Naive thymus-derived CD4-positive, alpha-beta T cell (primary cell): Measurements from ENCODE around the gene DMRTB1. TPM values are rescaled to one million over a fixed set of nuclear protein-coding genes. Genes with fewer than 3 reads are reported as not detected.
A peak's percentile ranks its signal among the peaks of the same experiment; 100 is the strongest.

Experiments
- ATAC-seq: fragments of 150-1000 bp; cut with Tn5 transposase; 2 replicates; pipeline ENCODE4 v1.10.0; 2021; ENCODE audit warnings: mild to moderate bottlenecking, moderate library complexity
- CTCF ChIA-PET: fragments of 350-600 bp; sonication (Branson Sonifier 250); formaldehyde crosslinking; loops from one replicate; lab custom pipeline; 2021; ENCODE audit warnings: antibody characterized with exemption; lab: Charles Lee
- POLR2A ChIA-PET: fragments of 350-600 bp; sonication (Branson Sonifier 250); formaldehyde crosslinking; loops from one replicate; lab custom pipeline; 2021; ENCODE audit warnings: antibody characterized with exemption, inconsistent platforms; lab: Charles Lee
- DNase-seq, 9 donors: peaks; one replicate each; pipeline versions ENCODE4 v3.0.0 to v3.0.0-alpha.2; 2020 to 2022; ENCODE audit warnings: mixed read lengths in 1 of 9
- H3K27ac ChIP-seq: one replicate; pipeline ENCODE4 v1.7.0; 2013; ENCODE audit warnings: mild to moderate bottlenecking, low read depth, low read length, moderate library complexity
- H3K27me3 ChIP-seq, 2 donors: one replicate each; pipeline ENCODE4 v1.7.0; 2013; ENCODE audit warnings: low read length in 2 of 2, mild to moderate bottlenecking in 2 of 2, moderate library complexity in 2 of 2; ENCODE audit not compliant: control insufficient read depth in 2 of 2, insufficient read depth in 2 of 2
- H3K36me3 ChIP-seq, 3 experiments: 1 replicate in 2 of 3; 2 replicates in 1 of 3; pipeline ENCODE4 v1.7.0; 2013; ENCODE audit warnings: low read length in 3 of 3, mild to moderate bottlenecking in 3 of 3, moderate library complexity in 1 of 3; ENCODE audit not compliant: insufficient read depth in 3 of 3, control insufficient read depth in 2 of 3
- H3K4me1 ChIP-seq, 2 donors: one replicate each; pipeline ENCODE4 v1.7.0; 2013; ENCODE audit warnings: low read length in 2 of 2, mild to moderate bottlenecking in 2 of 2, moderate library complexity in 1 of 2; ENCODE audit not compliant: control insufficient read depth in 2 of 2, insufficient read depth in 2 of 2
- H3K4me3 ChIP-seq: 2 replicates; pipeline ENCODE4 v1.7.0; 2013; ENCODE audit warnings: mild to moderate bottlenecking, low read length
- H3K9me3 ChIP-seq, 3 experiments: 1 replicate in 2 of 3; 2 replicates in 1 of 3; pipeline ENCODE4 v1.7.0; 2013; ENCODE audit warnings: low read length in 3 of 3; ENCODE audit not compliant: control insufficient read depth in 2 of 3
- H3K27ac Mint-ChIP-seq, 9 donors: one replicate each; pipeline ENCODE4 v1.8.0; 2020 to 2022; ENCODE audit warnings: mixed read lengths in 9 of 9, mild to moderate bottlenecking in 8 of 9, moderate library complexity in 5 of 9, inconsistent platforms in 2 of 9
- H3K27me3 Mint-ChIP-seq, 5 donors: one replicate each; pipeline ENCODE4 v1.8.0; 2021 to 2022; ENCODE audit warnings: mixed read lengths in 5 of 5, mild to moderate bottlenecking in 1 of 5
- H3K36me3 Mint-ChIP-seq, 5 donors: one replicate each; pipeline ENCODE4 v1.8.0; 2020 to 2022; ENCODE audit warnings: mixed read lengths in 5 of 5, mild to moderate bottlenecking in 3 of 5, inconsistent platforms in 1 of 5
- H3K4me1 Mint-ChIP-seq, 7 donors: one replicate each; pipeline ENCODE4 v1.8.0; 2020 to 2022; ENCODE audit warnings: mixed read lengths in 7 of 7, mild to moderate bottlenecking in 3 of 7, inconsistent platforms in 1 of 7
- H3K4me3 Mint-ChIP-seq, 10 donors: one replicate each; pipeline ENCODE4 v1.8.0; 2020 to 2022; ENCODE audit warnings: mild to moderate bottlenecking in 10 of 10, mixed read lengths in 10 of 10, moderate library complexity in 6 of 10, inconsistent platforms in 2 of 10
- H3K9me3 Mint-ChIP-seq, 11 donors: one replicate each; pipeline ENCODE4 v1.8.0; 2020 to 2022; ENCODE audit warnings: mixed read lengths in 11 of 11, mild to moderate bottlenecking in 4 of 11, inconsistent platforms in 1 of 11, moderate library complexity in 1 of 11
- intact Hi-C, 2 donors: fragments of 100-400 bp; cut with micrococcal nuclease; formaldehyde crosslinking; loops; one replicate each; pipeline ENCODE4 v1.15.1; 2023
- polyA plus RNA-seq, 2 donors: library from polyadenylated mRNA; unstranded; fragments of 300-500 nt; fragmentation: Illumina TruSeq; gene quantifications; one replicate each; pipeline ENCODE4 v1.2.3, GENCODE V29; 2021
- total RNA-seq, 6 experiments: library from RNA in 5 of 6; stranded (reverse) in 5 of 6; gene quantifications; 1 replicate in 5 of 6; 2 replicates in 1 of 6; pipeline ENCODE4 v1.2.3 and lab custom pipeline; 2021 to 2026

The DMRTB1 gene
- total and polyA plus RNA-seq, 7 experiments from 2014 or later: not detected

- CTCF ChIA-PET: no interaction called here
- intact Hi-C loops: no loop called here
- Mint-ChIP-seq H3K9me3 (no peaks in the 10 kb centered on the region), H3K27me3 (peaks cover 0 to 2% (median 0%) of the 10 kb centered on the region in 5 donors), H3K4me3 (no peak overlapping the region), H3K27ac (no peak overlapping the region), H3K4me1 (peaks cover 0 to 2% (median 0%) of the 10 kb centered on the region in 7 donors), H3K36me3 (no peaks in the 10 kb centered on the region)
- Histone ChIP-seq H3K36me3 (no peaks in the 10 kb centered on the region), H3K4me1 (no peaks in the 10 kb centered on the region), H3K4me3 (no peak overlapping the region), H3K27me3 (no peaks in the 10 kb centered on the region), H3K27ac (no peak overlapping the region), H3K9me3 (no peaks in the 10 kb centered on the region)
- no peak for ATAC-seq
- DNase-seq: no peak
- POLR2A ChIA-PET: no interaction called here
Measured at GRCh38 chr1:53470155-53470554, 11.0 kb downstream of the DMRTB1 start.

GRCh38 chr1:53470584-53470983 is 11.4 kb downstream of the DMRTB1 start:
- Histone ChIP-seq H3K27ac (no peak overlapping the region), H3K9me3 (no peaks in the 10 kb centered on the region), H3K27me3 (no peaks in the 10 kb centered on the region), H3K4me3 (no peak overlapping the region), H3K36me3 (no peaks in the 10 kb centered on the region), H3K4me1 (no peaks in the 10 kb centered on the region)
- peaks cover 0 to 2% (median 0%) of the 10 kb centered on the region in 7 donors for H3K4me1 Mint-ChIP-seq
- intact Hi-C loops: no loop called here
- no peaks in the 10 kb centered on the region for H3K9me3 Mint-ChIP-seq
- POLR2A ChIA-PET: no interaction called here
- DNase-seq (no peak), ATAC-seq (no peak)
- peaks cover 0 to 2% (median 0%) of the 10 kb centered on the region in 5 donors for H3K27me3 Mint-ChIP-seq
- H3K36me3 Mint-ChIP-seq: no peaks in the 10 kb centered on the region
- H3K27ac Mint-ChIP-seq: peak overlapping the region in 1 of 9 donors; percentile 10
- no peak overlapping the region for H3K4me3 Mint-ChIP-seq
- CTCF ChIA-PET: no interaction called here

- no peak overlapping the region for H3K4me3 Mint-ChIP-seq
- H3K27me3 Mint-ChIP-seq: peaks cover 0 to 2% (median 0%) of the 10 kb centered on the region in 5 donors
- H3K36me3 Mint-ChIP-seq: no peaks in the 10 kb centered on the region
- no peak for ATAC-seq
- Histone ChIP-seq H3K4me1 (no peaks in the 10 kb centered on the region), H3K36me3 (no peaks in the 10 kb centered on the region), H3K4me3 (no peak overlapping the region), H3K27me3 (no peaks in the 10 kb centered on the region), H3K27ac (no peak overlapping the region), H3K9me3 (no peaks in the 10 kb centered on the region)
- no peak for DNase-seq
- intact Hi-C loops: no loop called here
- H3K4me1 Mint-ChIP-seq: no peaks in the 10 kb centered on the region
- CTCF ChIA-PET: no interaction called here
- POLR2A ChIA-PET: no interaction called here
- peak overlapping the region in 1 of 9 donors; percentile 10 for H3K27ac Mint-ChIP-seq
- H3K9me3 Mint-ChIP-seq: no peaks in the 10 kb centered on the region
Measured at GRCh38 chr1:53471000-53471399, 11.8 kb downstream of the DMRTB1 start.

- Histone ChIP-seq H3K9me3 (no peaks in the 10 kb centered on the region), H3K4me1 (no peaks in the 10 kb centered on the region), H3K27me3 (no peaks in the 10 kb centered on the region), H3K36me3 (no peaks in the 10 kb centered on the region), H3K4me3 (no peak overlapping the region), H3K27ac (no peak overlapping the region)
- intact Hi-C loops: loop anchor here (1.0 to 2.0 kb wide), 2 partner anchors 195 kb away; no protein-coding TSS in a partner anchor
- POLR2A ChIA-PET: no interaction called here
- H3K4me1 Mint-ChIP-seq: no peaks in the 10 kb centered on the region
- H3K4me3 Mint-ChIP-seq: no peak overlapping the region
- no peak overlapping the region for H3K27ac Mint-ChIP-seq
- CTCF ChIA-PET: interaction anchor here (0.8 to 1.1 kb wide), 2 partner anchors 9 to 78 kb away, joined by 3 read pairs; no protein-coding TSS in a partner anchor
- H3K27me3 Mint-ChIP-seq: peaks cover 0 to 5% (median 0%) of the 10 kb centered on the region in 5 donors
- no peak for DNase-seq
- peaks cover 0 to 1% (median 0%) of the 10 kb centered on the region in 11 donors for H3K9me3 Mint-ChIP-seq
- ATAC-seq: no peak
- no peaks in the 10 kb centered on the region for H3K36me3 Mint-ChIP-seq
Measured at GRCh38 chr1:53473463-53473862, 14.3 kb downstream of the DMRTB1 start.

GRCh38 chr1:53475664-53476063 is 16.5 kb downstream of the DMRTB1 start:
- Histone ChIP-seq H3K36me3 (no peaks in the 10 kb centered on the region), H3K9me3 (no peaks in the 10 kb centered on the region), H3K4me1 (no peaks in the 10 kb centered on the region), H3K27ac (no peak overlapping the region), H3K4me3 (no peak overlapping the region), H3K27me3 (no peaks in the 10 kb centered on the region)
- Mint-ChIP-seq H3K4me1 (no peaks in the 10 kb centered on the region), H3K4me3 (no peak overlapping the region), H3K27ac (peak overlapping the region in 1 of 9 donors; percentile 19), H3K27me3 (peaks cover 0 to 9% (median 0%) of the 10 kb centered on the region in 5 donors), H3K9me3 (peaks cover 0 to 1% (median 0%) of the 10 kb centered on the region in 11 donors), H3K36me3 (no peaks in the 10 kb centered on the region)
- DNase-seq: no peak
- intact Hi-C loops: no loop called here
- ATAC-seq: no peak
- POLR2A ChIA-PET: no interaction called here
- CTCF ChIA-PET: no interaction called here

- H3K27me3 ChIP-seq: no peaks in the 10 kb centered on the region
- intact Hi-C loops: no loop called here
- DNase-seq: no peak
- ATAC-seq: no peak
- Mint-ChIP-seq H3K27me3 (peaks cover 0 to 9% (median 0%) of the 10 kb centered on the region in 5 donors), H3K27ac (no peak overlapping the region), H3K4me1 (no peaks in the 10 kb centered on the region), H3K36me3 (no peaks in the 10 kb centered on the region), H3K4me3 (no peak overlapping the region), H3K9me3 (peaks cover 0 to 1% (median 0%) of the 10 kb centered on the region in 11 donors)
- ChIA-PET CTCF (no interaction called here), POLR2A (no interaction called here)
- no peaks in the 10 kb centered on the region for H3K9me3 ChIP-seq
- H3K36me3 ChIP-seq: no peaks in the 10 kb centered on the region
- no peak overlapping the region for H3K4me3 ChIP-seq
- no peak overlapping the region for H3K27ac ChIP-seq
- H3K4me1 ChIP-seq: no peaks in the 10 kb centered on the region
Measured at GRCh38 chr1:53476579-53476978, 17.4 kb downstream of the DMRTB1 start.
